Stimulated activated effector memory CD8-positive, alpha-beta T cell treated with anti-CD3 and anti-CD28 coated beads, Interleukin-12 subunit alpha, Interleukin-12 subunit beta, amount 100 ng/mL, for 72 hours (primary cell): Measurements from ENCODE around the gene RBP5.
"Not testable (repeated sequence)": the region's sequence is repeated elsewhere in the genome, so short reads cannot be mapped to it uniquely, and the experiment has no call there.

Experiments used
- ATAC-seq: fragments of 150-1000 bp; cut with Tn5 transposase; 2 replicates; pipeline ENCODE4 v1.10.0; 2021
- DNase-seq, 2 donors: peaks; one replicate each; pipeline ENCODE4 v3.0.0; 2021 to 2022; ENCODE audit warnings: low spot score in 2 of 2
- H3K27ac Mint-ChIP-seq: one replicate; pipeline ENCODE4 v1.8.0; 2022; ENCODE audit warnings: mild to moderate bottlenecking, mixed read lengths
- H3K36me3 Mint-ChIP-seq: one replicate; pipeline ENCODE4 v1.8.0; 2022; ENCODE audit warnings: mild to moderate bottlenecking, mixed read lengths
- H3K4me1 Mint-ChIP-seq: one replicate; pipeline ENCODE4 v1.8.0; 2022; ENCODE audit warnings: mixed read lengths
- H3K4me3 Mint-ChIP-seq: one replicate; pipeline ENCODE4 v1.8.0; 2022; ENCODE audit warnings: mild to moderate bottlenecking, mixed read lengths
- H3K9me3 Mint-ChIP-seq: one replicate; pipeline ENCODE4 v1.8.0; 2022; ENCODE audit warnings: mixed read lengths

Gene RBP5

GRCh38 chr12:7121324-7121723 is 7.4 kb downstream of the RBP5 start:
- DNase-seq (no peak), ATAC-seq (no peak)
- Mint-ChIP-seq H3K9me3 (no peaks in the 10 kb centered on the region), H3K4me1 (peaks cover 8% of the 10 kb centered on the region), H3K36me3 (peaks cover 17% of the 10 kb centered on the region), H3K4me3 (no peak overlapping the region), H3K27ac (no peak overlapping the region)

- ATAC-seq (no peak), DNase-seq (no peak)
- Mint-ChIP-seq H3K4me1 (peaks cover 8% of the 10 kb centered on the region), H3K27ac (no peak overlapping the region), H3K4me3 (no peak overlapping the region), H3K36me3 (peaks cover 27% of the 10 kb centered on the region), H3K9me3 (no peaks in the 10 kb centered on the region)
These were observed 8.5 kb downstream of the RBP5 start for GRCh38 chr12:7120166-7120565.

GRCh38 chr12:7118881-7119280 is 9.8 kb downstream of the RBP5 start:
- peaks cover 12% of the 10 kb centered on the region for H3K4me1 Mint-ChIP-seq
- H3K9me3 Mint-ChIP-seq = no peaks in the 10 kb centered on the region
- H3K27ac Mint-ChIP-seq = peak overlapping the region; percentile 1
- ATAC-seq (no peak), DNase-seq (no peak)
- H3K4me3 Mint-ChIP-seq = no peak overlapping the region
- peaks cover 38% of the 10 kb centered on the region for H3K36me3 Mint-ChIP-seq

GRCh38 chr12:7117670-7118069 is 11.0 kb downstream of the RBP5 start:
- Mint-ChIP-seq H3K36me3 (peaks cover 45% of the 10 kb centered on the region), H3K4me3 (no peak overlapping the region), H3K9me3 (no peaks in the 10 kb centered on the region), H3K27ac (peak overlapping the region; percentile 1), H3K4me1 (peaks cover 19% of the 10 kb centered on the region)
- no peak for DNase-seq
- no peak for ATAC-seq

- Mint-ChIP-seq H3K9me3 (no peaks in the 10 kb centered on the region), H3K27ac (no peak overlapping the region), H3K36me3 (peaks cover 42% of the 10 kb centered on the region), H3K4me3 (no peak overlapping the region), H3K4me1 (peaks cover 19% of the 10 kb centered on the region)
- DNase-seq = no peak
- ATAC-seq = no peak
These were observed 11.8 kb downstream of the RBP5 start for GRCh38 chr12:7116916-7117315.

- Mint-ChIP-seq H3K9me3 (no peaks in the 10 kb centered on the region), H3K4me3 (no peak overlapping the region), H3K36me3 (peaks cover 38% of the 10 kb centered on the region), H3K27ac (no peak overlapping the region), H3K4me1 (peaks cover 19% of the 10 kb centered on the region)
- ATAC-seq = no peak
- no peak for DNase-seq
These were observed 12.5 kb downstream of the RBP5 start for GRCh38 chr12:7116196-7116595.

GRCh38 chr12:7114851-7115250 is 13.8 kb downstream of the RBP5 start:
- Mint-ChIP-seq H3K9me3 (no peaks in the 10 kb centered on the region), H3K36me3 (peaks cover 46% of the 10 kb centered on the region), H3K4me1 (peaks cover 27% of the 10 kb centered on the region), H3K4me3 (no peak overlapping the region), H3K27ac (no peak overlapping the region)
- DNase-seq (no peak), ATAC-seq (no peak)

- H3K36me3 Mint-ChIP-seq = peaks cover 46% of the 10 kb centered on the region
- ATAC-seq (no peak), DNase-seq (no peak)
- no peak overlapping the region for H3K4me3 Mint-ChIP-seq
- no peak overlapping the region for H3K27ac Mint-ChIP-seq
- H3K4me1 Mint-ChIP-seq = peaks cover 35% of the 10 kb centered on the region
- no peaks in the 10 kb centered on the region for H3K9me3 Mint-ChIP-seq
These were observed 14.7 kb downstream of the RBP5 start for GRCh38 chr12:7114008-7114407.

- H3K9me3 Mint-ChIP-seq = no peaks in the 10 kb centered on the region
- peak; percentile 25 to 69 for DNase-seq
- ATAC-seq = no peak
- H3K4me3 Mint-ChIP-seq = no peak overlapping the region
- H3K27ac Mint-ChIP-seq = no peak overlapping the region
- peaks cover 49% of the 10 kb centered on the region for H3K36me3 Mint-ChIP-seq
- H3K4me1 Mint-ChIP-seq = peaks cover 34% of the 10 kb centered on the region
These were observed 15.3 kb downstream of the RBP5 start for GRCh38 chr12:7113389-7113871.

- Mint-ChIP-seq H3K36me3 (peaks cover 44% of the 10 kb centered on the region), H3K9me3 (no peaks in the 10 kb centered on the region), H3K4me1 (peaks cover 36% of the 10 kb centered on the region), H3K27ac (no peak overlapping the region), H3K4me3 (no peak overlapping the region)
- ATAC-seq (no peak), DNase-seq (no peak)
These were observed 16.6 kb downstream of the RBP5 start for GRCh38 chr12:7112041-7112440.

- Mint-ChIP-seq H3K4me3 (no peak overlapping the region), H3K4me1 (peaks cover 48% of the 10 kb centered on the region), H3K27ac (no peak overlapping the region), H3K9me3 (peaks cover 6% of the 10 kb centered on the region), H3K36me3 (peaks cover 42% of the 10 kb centered on the region)
- no peak for DNase-seq
- ATAC-seq = no peak
These were observed 18.0 kb downstream of the RBP5 start for GRCh38 chr12:7110661-7111060.

GRCh38 chr12:7109572-7109920 is 19.1 kb downstream of the RBP5 start:
- H3K4me3 Mint-ChIP-seq = peak overlapping the region; percentile 98
- peaks cover 8% of the 10 kb centered on the region for H3K9me3 Mint-ChIP-seq
- DNase-seq = no peak
- peak overlapping the region; percentile 97 for H3K27ac Mint-ChIP-seq
- ATAC-seq = no peak
- H3K4me1 Mint-ChIP-seq = peaks cover 51% of the 10 kb centered on the region
- H3K36me3 Mint-ChIP-seq = peaks cover 40% of the 10 kb centered on the region

GRCh38 chr12:7108796-7109571 is 19.7 kb downstream of the RBP5 start, which contains the start of gene C1RL:
TSS of gene C1RL (minus strand) at chr12:7109214. CDS start at chr12:7109180, 34 bp downstream.
- peaks cover 8% of the 10 kb centered on the region for H3K9me3 Mint-ChIP-seq
- peaks cover 50% of the 10 kb centered on the region for H3K4me1 Mint-ChIP-seq
- DNase-seq (peak; percentile 90 to 94), ATAC-seq (peak; percentile 48)
- peaks cover 36% of the 10 kb centered on the region for H3K36me3 Mint-ChIP-seq
- peak within 1 kb of the TSS; percentile 97 for H3K27ac Mint-ChIP-seq
- peak within 1 kb of the TSS; percentile 98 for H3K4me3 Mint-ChIP-seq

- peaks cover 51% of the 10 kb centered on the region for H3K4me1 Mint-ChIP-seq
- DNase-seq (peak; percentile 61 to 89), ATAC-seq (peak; percentile 97)
- H3K4me3 Mint-ChIP-seq = peak overlapping the region; percentile 98
- peaks cover 8% of the 10 kb centered on the region for H3K9me3 Mint-ChIP-seq
- peaks cover 28% of the 10 kb centered on the region for H3K36me3 Mint-ChIP-seq
- peak overlapping the region; percentile 97 for H3K27ac Mint-ChIP-seq
These were observed 20.5 kb downstream of the RBP5 start for GRCh38 chr12:7108003-7108795.

- Mint-ChIP-seq H3K9me3 (peaks cover 8% of the 10 kb centered on the region), H3K36me3 (peaks cover 28% of the 10 kb centered on the region), H3K4me3 (peak overlapping the region; percentile 98), H3K4me1 (peaks cover 56% of the 10 kb centered on the region), H3K27ac (peak overlapping the region; percentile 97)
- DNase-seq (no peak), ATAC-seq (no peak)
These were observed 21.1 kb downstream of the RBP5 start for GRCh38 chr12:7107636-7108002.

- not testable (repeated sequence) for DNase-seq, H3K9me3 Mint-ChIP-seq, ATAC-seq, H3K27ac Mint-ChIP-seq
- peak overlapping the region; percentile 98 for H3K4me3 Mint-ChIP-seq
- H3K36me3 Mint-ChIP-seq = peaks cover 28% of the 10 kb centered on the region
- H3K4me1 Mint-ChIP-seq = peaks cover 60% of the 10 kb centered on the region
These were observed 21.5 kb downstream of the RBP5 start for GRCh38 chr12:7107181-7107580.
